ENCODE measurements around the gene PTGES3L. TPM values are rescaled to one million over a fixed set of nuclear protein-coding genes. Genes with fewer than 3 reads are reported as not detected.

PTGES3L gene
- total and polyA plus RNA-seq, 2 of the 13 experiments (the other 11 are each of a cell fraction or from before 2014, with no cell fraction given) = 1.2 to 2.9 TPM

DNA sequence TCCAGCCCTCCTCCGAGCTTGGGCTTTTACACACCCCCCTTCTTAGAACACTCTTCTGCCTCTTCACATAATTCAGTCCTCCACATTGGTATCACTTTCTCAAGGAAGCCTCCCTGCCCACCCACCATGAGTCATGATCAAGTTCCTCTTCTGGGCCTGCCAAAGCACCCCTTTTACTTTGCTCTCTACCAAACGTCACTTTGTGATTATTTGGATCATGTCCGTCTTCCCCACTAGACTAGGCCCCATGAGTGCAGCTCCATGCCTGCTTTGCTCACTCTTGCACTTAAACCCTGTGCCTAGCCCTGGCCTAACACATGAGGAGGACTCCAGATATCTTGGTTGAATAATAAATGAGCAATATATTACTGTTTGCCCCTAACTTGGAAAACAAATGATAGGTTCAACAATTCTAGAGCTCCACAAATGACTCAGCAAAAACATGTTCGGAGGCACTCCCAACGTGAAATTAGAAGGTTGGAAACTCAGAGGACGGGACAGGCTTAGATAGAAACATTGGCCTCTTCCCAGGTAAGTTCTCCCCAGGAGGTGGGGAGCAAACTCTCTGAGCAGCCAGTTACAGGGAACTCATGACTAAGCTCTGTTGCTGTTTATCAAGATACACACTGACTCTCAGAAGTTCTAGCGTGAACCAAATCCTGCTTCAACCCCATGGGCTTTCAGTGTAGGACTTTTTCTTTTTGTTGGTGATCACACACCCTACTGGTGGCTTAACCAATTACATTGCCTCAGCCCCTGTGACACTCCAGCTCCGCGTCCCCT, 51.0 kb downstream of the PTGES3L start (continued):
- TF ChIP-seq ZNF142 (CRISPR knock-in tag; IDR thresholded peaks at IDR 0.05) = peak; percentile 5; the same call in 1 of the 2 replicates
- TF ChIP-seq MEIS1 (CRISPR knock-in tag; IDR thresholded peaks at IDR 0.05; ENCODE audit: borderline replicate concordance) = no peak
- TF ChIP-seq PPARG (CRISPR knock-in tag; conservative IDR thresholded peaks at IDR 0.05) = peak; percentile 54; the same call in 1 of the 2 replicates
- TF ChIP-seq CTCF (CRISPR knock-in tag; IDR thresholded peaks at IDR 0.05) = peak; percentile 90
- TF ChIP-seq ZBTB33 (CRISPR knock-in tag; IDR thresholded peaks at IDR 0.05) = 0 out of 2 replicates have a peak, but pooled peaks have one; percentile 9
- TF ChIP-seq ZNF792 (CRISPR knock-in tag; IDR thresholded peaks at IDR 0.05) = peak; percentile 88; the same call in 1 of the 2 replicates
- TF ChIP-seq, protein P1, sequence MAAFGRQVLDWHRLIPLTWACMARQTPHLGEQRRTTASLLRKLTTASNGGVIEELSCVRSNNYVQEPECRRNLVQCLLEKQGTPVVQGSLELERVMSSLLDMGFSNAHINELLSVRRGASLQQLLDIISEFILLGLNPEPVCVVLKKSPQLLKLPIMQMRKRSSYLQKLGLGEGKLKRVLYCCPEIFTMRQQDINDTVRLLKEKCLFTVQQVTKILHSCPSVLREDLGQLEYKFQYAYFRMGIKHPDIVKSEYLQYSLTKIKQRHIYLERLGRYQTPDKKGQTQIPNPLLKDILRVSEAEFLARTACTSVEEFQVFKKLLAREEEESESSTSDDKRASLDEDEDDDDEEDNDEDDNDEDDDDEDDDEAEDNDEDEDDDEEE (CRISPR knock-in tag; IDR thresholded peaks at IDR 0.05) = 0 out of 2 replicates have a peak, but pooled peaks have one; percentile 62
- TF ChIP-seq TCF12 (IDR thresholded peaks at IDR 0.05) = no peak
- TF ChIP-seq TCF12 (CRISPR knock-in tag; IDR thresholded peaks at IDR 0.05) = no peak
- TF ChIP-seq, protein P2, sequence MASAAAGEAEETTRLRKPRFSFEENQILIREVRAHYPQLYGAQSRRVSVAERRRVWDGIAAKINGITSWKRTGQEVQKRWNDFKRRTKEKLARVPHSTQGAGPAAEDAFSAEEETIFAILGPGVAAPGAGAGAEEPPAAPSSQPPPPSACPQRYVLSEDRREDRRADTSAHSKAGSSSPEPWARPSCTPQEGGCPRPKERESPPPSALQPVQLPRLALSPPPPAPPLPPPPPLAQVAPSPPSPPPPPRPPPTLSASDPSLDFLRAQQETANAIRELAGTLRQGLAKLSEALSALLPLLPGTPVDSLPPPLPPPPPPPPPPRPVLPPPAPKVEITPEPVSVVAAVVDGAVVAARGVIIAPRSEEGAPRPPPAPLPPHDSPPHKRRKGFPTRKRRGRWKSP (CRISPR knock-in tag; IDR thresholded peaks at IDR 0.05) = 0 out of 2 replicates have a peak, but pooled peaks have one; percentile 44
- peak; percentile 68; the same call in 1 of the 2 replicates for TF ChIP-seq FOXK1 (CRISPR knock-in tag; IDR thresholded peaks at IDR 0.05; ENCODE audit: borderline replicate concordance, low read depth)
- peak; percentile 66 for TF ChIP-seq FOSL2 (CRISPR knock-in tag; IDR thresholded peaks at IDR 0.05)
- peak; percentile 60; the same call in 1 of the 2 replicates for TF ChIP-seq ZNF232 (CRISPR knock-in tag; IDR thresholded peaks at IDR 0.05; ENCODE audit: borderline replicate concordance)
- peak; percentile 40; the same call in 1 of the 2 replicates for TF ChIP-seq ETV5 (CRISPR knock-in tag; IDR thresholded peaks at IDR 0.05; ENCODE audit: borderline replicate concordance)
- TF ChIP-seq CREM (IDR thresholded peaks at IDR 0.05) = peak; percentile 44; the same call in 1 of the 2 replicates
- TF ChIP-seq CREM (CRISPR knock-in tag; IDR thresholded peaks at IDR 0.05) = no peak
- TF ChIP-seq GATAD2A (CRISPR knock-in tag; IDR thresholded peaks at IDR 0.05) = peak; percentile 71

Measured in HepG2 (cell line).